Measurements from ENCODE around the gene ITPRIP. TPM values are rescaled to one million over a fixed set of nuclear protein-coding genes. Genes with fewer than 3 reads are reported as not detected.
A peak's percentile ranks its signal among the peaks of the same experiment; 100 is the strongest.

Gene ITPRIP
- total RNA-seq, 1 experiment from 2014 or later, result 12.0 TPM

GRCh38 chr10:104259999-104260774 is 78.1 kb downstream of the ITPRIP start:
- H3K9me3 ChIP-seq (ENCODE audit: control insufficient read depth in 1 of 2, insufficient read depth in 1 of 2, low read depth in 1 of 2, low read length in 2 of 2), result no peaks in the 10 kb centered on the region
- H3K4me3 ChIP-seq (replicated peaks in 1 of 2; ENCODE audit: low read depth in 1 of 2, low read length in 2 of 2), result no peak overlapping the region
- TF ChIP-seq POLR2A (IDR thresholded peaks at IDR 0.05; ENCODE audit: borderline replicate concordance, extremely low read depth, insufficient read depth, insufficient read length), result no peak
- no peak for TF ChIP-seq CTCF (IDR thresholded peaks at IDR 0.05 in 2 of 3, conservative IDR thresholded peaks at IDR 0.05 in 1 of 3; ENCODE audit: borderline replicate concordance in 1 of 3, insufficient read depth in 1 of 3, low read depth in 2 of 3, low read length in 2 of 3)
- 0 out of 2 replicates have a peak, but pooled peaks have one; percentile 23 for TF ChIP-seq SIN3A (IDR thresholded peaks at IDR 0.05; ENCODE audit: low read depth)
- no peak for TF ChIP-seq FOSL1 (IDR thresholded peaks at IDR 0.05; ENCODE audit: low read depth)
- peaks cover 66 to 71% of the 10 kb centered on the region in 2 experiments for H3K36me3 ChIP-seq (ENCODE audit: control insufficient read depth in 1 of 2, insufficient read depth in 2 of 2, low read length in 2 of 2)
- no peak overlapping the region for H3K27ac ChIP-seq (ENCODE audit: low read depth, low read length)
- no peak overlapping the region for H3K4me2 ChIP-seq (ENCODE audit: low read length)
- ATAC-seq (no peak), DNase-seq (ENCODE audit: low read depth, low spot score) (no peak)
- H2AFZ ChIP-seq (ENCODE audit: low read depth, low read length, poor library complexity, severe bottlenecking), result no peak overlapping the region
- ChIA-PET RAD21 (ENCODE audit: low non-redundant PET in 1 of 2, low total read pairs in 2 of 2, uncharacterized antibody in 2 of 2, unreplicated experiment in 2 of 2) (no interaction called here), POLR2A (interaction anchor here (1.6 kb wide), 1 partner anchor 22 kb away, joined by 3 read pairs; no protein-coding TSS in a partner anchor), CTCF (no interaction called here)
- no peaks in the 10 kb centered on the region for H3K27me3 ChIP-seq (ENCODE audit: insufficient read depth, low read length)
- 0 out of 2 replicates have a peak, but pooled peaks cover 9% of the 10 kb centered on the region for H4K20me1 ChIP-seq (ENCODE audit: insufficient read depth)
- H3K9ac ChIP-seq (ENCODE audit: low read length), result no peak overlapping the region
- H3K79me2 ChIP-seq (ENCODE audit: insufficient read depth, low read length), result peaks cover 97% of the 10 kb centered on the region
- intact Hi-C loops (cut with micrococcal nuclease), result loop anchor here (5.0 kb wide), 1 partner anchor 373 kb away; no protein-coding TSS in a partner anchor
- peaks cover 8 to 19% of the 10 kb centered on the region in 2 experiments; a peak in 3 of 4 replicates for H3K4me1 ChIP-seq (ENCODE audit: control insufficient read depth in 1 of 2, insufficient read depth in 2 of 2, low read length in 2 of 2)
- H3K9me2 ChIP-seq (ENCODE audit: insufficient read depth), result no peaks in the 10 kb centered on the region
- BruUV-seq (replicated peaks), result no TSS peak

Small RNA genes lying within 50 kb of the gene (microRNA-seq; reads per million reads assigned to microRNA genes)
- not detected for gene MIR4482 (ENCODE audit: borderline number of aligned reads)

Other genes with a start within 250 kb of the ITPRIP start
- 38.5 TPM for gene SFR1, start 216.3 kb downstream of the ITPRIP start, total RNA-seq (2021; ENCODE audit: unreplicated experiment)
- gene CFAP43, start 106.1 kb downstream of the ITPRIP start, total RNA-seq (2021; ENCODE audit: unreplicated experiment), result 4.0 TPM
- gene GSTO1, start 83.6 kb downstream of the ITPRIP start, total RNA-seq (2021; ENCODE audit: unreplicated experiment), result 179 TPM
- 115 TPM for gene GSTO2, start 69.3 kb downstream of the ITPRIP start, total RNA-seq (2021; ENCODE audit: unreplicated experiment)
- 0.91 TPM for gene CFAP58, start 15.4 kb upstream of the ITPRIP start, total RNA-seq (2021; ENCODE audit: unreplicated experiment)

Measured in HCT116 (cell line).